Vagina (tissue), 2 donors: ENCODE results near the gene RAPGEF5.

Source experiments
- POLR2A ChIP-seq, 2 donors: fragments of 450-650 bp; IDR thresholded peaks; one replicate each; pipeline ENCODE4 v1.6.1; 2017; ENCODE audit warnings: antibody characterized with exemption in 2 of 2, mild to moderate bottlenecking in 2 of 2, moderate library complexity in 2 of 2
- TF ChIP-seq, protein P1 (sequence below), 3 experiments: fragments of 450-650 bp in 2 of 3; fragments of 200-600 bp in 1 of 3; sonication (generic) in 1 of 3; IDR thresholded peaks; one replicate each; pipeline ENCODE4 v1.5.1; 2017 to 2019; ENCODE audit warnings: antibody characterized with exemption in 3 of 3, mild to moderate bottlenecking in 2 of 3, moderate library complexity in 2 of 3

DNA sequence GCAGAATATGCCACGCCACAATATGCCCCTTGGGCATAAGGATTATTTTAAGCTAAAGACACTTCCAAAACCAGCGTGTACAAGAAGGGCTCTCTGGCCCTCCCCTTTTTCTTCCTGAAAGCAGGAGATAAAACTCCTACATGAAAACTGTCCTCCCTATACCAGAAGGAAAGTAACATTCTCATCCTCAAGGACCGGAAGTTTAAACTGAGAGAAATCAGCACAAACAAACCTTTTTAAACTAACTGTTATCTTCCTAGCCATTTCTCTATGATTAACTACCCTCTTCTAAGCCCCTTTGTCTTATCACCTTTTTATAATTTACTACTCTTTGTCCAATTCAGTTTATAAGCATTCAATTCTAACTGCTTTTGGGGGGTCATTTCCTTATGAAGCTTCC lies 16.4 kb upstream of the RAPGEF5 start:
- no peak for TF ChIP-seq POLR2A (IDR thresholded peaks at IDR 0.05)
- TF ChIP-seq, protein P1, sequence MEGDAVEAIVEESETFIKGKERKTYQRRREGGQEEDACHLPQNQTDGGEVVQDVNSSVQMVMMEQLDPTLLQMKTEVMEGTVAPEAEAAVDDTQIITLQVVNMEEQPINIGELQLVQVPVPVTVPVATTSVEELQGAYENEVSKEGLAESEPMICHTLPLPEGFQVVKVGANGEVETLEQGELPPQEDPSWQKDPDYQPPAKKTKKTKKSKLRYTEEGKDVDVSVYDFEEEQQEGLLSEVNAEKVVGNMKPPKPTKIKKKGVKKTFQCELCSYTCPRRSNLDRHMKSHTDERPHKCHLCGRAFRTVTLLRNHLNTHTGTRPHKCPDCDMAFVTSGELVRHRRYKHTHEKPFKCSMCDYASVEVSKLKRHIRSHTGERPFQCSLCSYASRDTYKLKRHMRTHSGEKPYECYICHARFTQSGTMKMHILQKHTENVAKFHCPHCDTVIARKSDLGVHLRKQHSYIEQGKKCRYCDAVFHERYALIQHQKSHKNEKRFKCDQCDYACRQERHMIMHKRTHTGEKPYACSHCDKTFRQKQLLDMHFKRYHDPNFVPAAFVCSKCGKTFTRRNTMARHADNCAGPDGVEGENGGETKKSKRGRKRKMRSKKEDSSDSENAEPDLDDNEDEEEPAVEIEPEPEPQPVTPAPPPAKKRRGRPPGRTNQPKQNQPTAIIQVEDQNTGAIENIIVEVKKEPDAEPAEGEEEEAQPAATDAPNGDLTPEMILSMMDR (IDR thresholded peaks at IDR 0.05), result no peak
